ENCODE results near the gene MZT2B.
"Not testable (repeated sequence)": the region's sequence is repeated elsewhere in the genome, so short reads cannot be mapped to it uniquely, and the experiment has no call there.

Gene MZT2B

DNA sequence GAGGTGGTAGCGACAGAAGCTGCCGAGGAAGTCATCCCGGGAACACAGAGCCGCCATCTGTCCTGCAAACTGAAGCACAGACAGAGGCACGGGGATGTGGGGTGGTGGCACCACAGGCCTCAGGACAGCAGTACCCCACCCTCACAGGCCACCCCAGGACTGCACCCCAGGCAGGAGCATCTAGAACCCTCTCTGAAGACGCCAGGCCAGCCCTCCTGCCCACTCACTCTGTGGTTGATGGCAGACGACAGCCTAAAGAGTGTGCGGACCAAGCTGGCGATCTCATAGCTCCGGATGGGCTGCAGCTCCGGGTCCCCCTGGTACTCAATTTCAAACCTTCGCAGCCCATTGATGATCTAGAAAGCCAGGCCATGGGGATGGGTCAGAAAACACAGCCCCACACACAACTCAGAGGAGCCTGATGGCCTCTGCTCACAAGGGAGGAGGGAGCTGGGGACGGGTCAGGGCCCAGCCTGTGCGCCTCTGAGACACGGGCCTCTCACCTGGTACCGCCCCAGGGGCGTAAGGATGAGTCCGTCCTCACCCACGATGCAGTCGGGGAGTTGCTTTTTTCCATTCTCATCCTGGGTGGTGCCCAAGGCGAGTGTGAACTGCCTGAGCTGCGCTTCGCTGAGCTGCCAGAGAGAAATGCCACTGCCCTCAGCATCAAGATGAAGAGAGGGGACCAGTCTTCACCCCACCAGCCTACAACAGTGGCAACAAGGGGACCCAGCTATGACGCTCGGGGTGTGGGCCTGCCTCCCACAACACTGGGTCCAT, 29.1 kb upstream of the MZT2B start:
- DNase-seq = no peak

DNA sequence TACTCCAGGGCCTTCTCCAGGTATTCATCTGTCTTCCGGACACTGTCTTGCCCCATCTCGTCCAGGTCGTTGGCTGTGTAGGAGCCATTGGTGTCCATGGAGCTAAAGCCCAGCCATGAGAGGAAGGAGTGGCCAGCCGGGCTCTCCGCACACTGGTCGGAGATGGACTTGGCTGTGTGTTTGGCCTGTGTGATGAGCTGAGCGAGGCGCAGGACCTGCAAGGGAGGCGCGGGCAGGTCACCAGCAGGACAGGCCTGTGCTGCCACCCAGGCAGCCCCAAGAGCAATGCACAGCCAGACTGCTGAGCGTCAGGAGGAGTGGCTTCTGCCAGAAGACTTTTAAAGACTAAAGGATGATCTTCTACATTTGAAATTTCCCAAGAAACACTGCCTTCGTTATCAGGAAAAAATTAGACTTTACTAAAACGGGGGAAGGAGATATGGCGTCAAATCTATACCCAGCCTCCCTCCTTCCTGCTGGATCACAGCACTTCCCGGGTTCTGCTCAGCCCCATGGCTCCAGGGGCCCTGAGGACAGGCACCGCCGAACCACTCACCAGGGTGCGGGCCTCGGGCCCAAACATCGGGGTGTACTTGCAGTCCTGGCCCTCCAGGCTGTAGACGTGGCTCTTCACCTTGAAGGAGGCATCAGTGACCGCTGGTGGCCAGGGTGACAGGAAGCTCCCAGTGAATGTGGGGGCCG, 28.2 kb upstream of the MZT2B start:
- not testable (repeated sequence) for DNase-seq

DNA sequence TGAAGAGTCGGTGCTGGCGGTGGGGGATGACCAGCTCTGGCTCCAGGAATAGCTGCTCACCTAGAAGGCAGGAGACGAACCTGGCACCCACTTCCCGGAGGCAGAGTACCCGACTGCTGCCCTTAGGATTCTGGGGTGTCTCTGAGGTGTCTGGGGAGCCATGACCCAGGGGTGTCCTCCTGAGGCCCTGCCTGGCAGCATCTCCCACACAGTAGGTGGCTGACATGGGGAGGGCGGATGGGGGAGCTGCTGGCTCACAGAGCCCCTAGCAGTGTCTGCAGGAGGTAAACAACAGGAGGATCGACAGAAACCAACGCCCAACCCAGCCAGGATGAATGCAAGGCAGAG, 27.7 kb upstream of the MZT2B start:
- DNase-seq = not testable (repeated sequence)

DNA sequence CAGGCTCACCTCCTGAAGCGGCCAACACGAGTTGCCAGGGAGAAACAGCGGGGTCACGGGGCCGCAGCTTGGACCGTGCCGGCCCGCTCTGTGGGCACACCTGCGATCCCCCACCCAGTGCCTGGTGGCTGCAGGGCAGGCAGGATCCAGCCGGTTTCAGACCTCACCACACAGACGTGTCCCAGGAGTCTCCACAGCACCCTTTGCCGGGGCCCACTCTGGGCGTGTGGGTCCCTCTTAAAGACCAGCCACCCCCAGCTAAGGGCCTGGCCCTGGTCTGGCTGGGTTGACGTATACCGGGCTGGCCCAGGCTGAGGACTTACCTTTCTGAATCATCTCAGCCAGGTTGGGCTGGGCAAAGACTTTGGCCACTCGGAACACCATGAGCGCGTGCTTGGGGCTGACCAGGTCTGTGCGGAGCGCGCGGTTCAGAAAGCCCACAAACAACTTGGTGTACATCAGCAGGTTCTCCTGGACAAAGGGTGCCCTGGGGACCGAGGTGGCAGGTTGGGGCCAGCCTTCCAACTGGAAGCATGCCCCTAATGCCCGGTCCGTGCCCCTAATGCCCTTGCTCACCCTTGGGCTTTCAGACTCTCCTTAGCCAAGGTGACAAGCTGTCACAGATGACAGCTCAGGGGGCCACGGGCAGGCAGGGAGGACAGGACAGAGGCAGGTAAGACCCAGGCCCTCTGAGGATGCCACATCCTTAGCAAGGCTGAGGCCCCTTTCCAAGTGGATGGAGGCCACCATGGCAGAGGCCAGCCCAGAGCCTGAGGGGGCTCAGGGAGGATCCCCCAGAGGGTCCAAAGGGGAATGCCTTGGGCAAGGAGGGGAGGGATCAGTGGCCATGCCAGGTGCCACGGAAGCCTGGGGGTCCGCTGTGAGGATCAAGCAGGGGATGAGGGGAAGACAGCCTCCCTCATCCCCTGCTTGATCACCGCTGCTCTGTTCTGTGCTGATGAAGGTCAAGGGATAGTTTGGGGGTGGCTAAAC, 27.0 kb upstream of the MZT2B start:
- no peak for DNase-seq

- peak; percentile 80 for DNase-seq
Observed at GRCh38 chr2:130155956-130156623, 26.0 kb upstream of the MZT2B start.

DNA sequence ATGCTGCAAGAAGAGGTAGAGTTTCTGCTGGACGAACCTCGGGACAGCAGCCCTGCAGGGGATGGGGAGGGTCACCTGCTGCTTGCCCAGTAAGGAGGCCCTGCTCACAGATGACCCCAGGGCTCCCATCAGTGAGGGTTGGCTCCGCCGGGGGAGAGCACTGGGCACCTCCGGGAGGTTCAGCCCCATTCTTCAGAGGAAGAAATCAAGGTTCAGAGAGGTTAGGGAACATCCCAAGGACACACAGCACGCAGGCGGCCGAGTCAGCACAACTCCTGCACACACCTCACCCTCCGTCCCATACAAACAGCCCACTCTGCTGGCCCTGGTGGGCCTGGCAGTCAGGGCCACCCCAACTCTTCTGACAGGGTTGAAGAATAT, 25.4 kb upstream of the MZT2B start:
- no peak for DNase-seq

DNA sequence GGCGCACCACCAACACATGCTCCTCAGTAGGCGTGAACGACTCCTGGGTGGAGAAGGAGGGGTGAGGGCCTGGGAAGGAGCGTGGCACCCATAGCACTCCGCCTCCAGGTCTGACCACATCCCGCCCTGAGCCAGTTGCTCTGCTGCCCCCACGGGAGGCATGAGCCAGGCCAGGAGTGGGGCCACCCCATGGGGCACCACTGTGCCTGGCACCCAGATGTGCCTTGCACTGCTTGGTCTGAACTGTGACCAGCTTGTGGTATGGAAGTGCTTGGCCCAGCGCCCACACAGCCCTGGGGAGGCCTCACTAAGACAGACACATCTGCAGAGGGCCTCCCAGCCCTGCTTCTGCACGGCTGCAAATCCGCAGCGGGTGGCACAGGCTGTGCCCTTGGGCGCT, 24.7 kb upstream of the MZT2B start:
- DNase-seq = peak; percentile 22

- DNase-seq = peak; percentile 40
Observed at GRCh38 chr2:130157825-130158514, 24.1 kb upstream of the MZT2B start.

DNA sequence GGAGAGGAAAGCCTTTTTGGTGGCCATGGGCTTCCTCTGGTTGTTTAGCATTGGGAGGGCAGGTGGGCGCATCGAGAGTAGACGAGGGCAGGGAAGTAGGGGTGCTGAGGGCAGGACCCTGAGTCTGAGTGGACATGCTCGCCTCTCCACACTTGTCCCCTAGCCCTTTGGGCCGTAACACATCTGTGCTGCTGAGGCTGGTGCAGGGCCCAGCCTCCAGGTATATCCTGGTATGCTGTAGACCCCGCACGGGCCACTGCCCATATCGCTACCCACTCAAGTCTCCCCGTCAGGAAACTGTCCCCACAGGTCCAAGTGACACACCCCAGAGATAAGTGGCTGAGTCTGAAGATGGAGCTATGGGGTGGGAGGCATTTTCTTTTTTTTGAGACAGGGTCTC, 23.4 kb upstream of the MZT2B start:
- DNase-seq = no peak

DNA sequence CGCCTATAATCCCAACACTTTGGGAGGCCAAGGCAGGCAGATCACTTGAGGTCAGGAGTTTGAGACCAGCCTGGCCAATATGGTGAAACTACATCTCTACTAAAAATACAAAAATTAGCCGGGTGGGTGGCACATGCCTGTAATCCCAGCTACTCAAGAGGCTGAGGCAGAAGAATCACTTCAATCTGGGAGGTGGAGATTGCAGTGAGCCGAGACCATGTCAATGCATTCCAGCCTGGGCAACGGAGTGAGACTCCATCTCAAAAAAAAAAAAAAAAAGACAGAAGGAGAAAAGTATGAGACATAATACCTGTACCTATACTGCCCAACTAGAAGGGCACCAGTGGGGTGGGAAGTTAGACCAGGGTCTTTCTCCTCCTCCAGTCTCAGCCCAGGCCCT, 22.7 kb upstream of the MZT2B start:
- not testable (repeated sequence) for DNase-seq

- DNase-seq = no peak
Observed at GRCh38 chr2:130160131-130160530, 21.9 kb upstream of the MZT2B start.

DNA sequence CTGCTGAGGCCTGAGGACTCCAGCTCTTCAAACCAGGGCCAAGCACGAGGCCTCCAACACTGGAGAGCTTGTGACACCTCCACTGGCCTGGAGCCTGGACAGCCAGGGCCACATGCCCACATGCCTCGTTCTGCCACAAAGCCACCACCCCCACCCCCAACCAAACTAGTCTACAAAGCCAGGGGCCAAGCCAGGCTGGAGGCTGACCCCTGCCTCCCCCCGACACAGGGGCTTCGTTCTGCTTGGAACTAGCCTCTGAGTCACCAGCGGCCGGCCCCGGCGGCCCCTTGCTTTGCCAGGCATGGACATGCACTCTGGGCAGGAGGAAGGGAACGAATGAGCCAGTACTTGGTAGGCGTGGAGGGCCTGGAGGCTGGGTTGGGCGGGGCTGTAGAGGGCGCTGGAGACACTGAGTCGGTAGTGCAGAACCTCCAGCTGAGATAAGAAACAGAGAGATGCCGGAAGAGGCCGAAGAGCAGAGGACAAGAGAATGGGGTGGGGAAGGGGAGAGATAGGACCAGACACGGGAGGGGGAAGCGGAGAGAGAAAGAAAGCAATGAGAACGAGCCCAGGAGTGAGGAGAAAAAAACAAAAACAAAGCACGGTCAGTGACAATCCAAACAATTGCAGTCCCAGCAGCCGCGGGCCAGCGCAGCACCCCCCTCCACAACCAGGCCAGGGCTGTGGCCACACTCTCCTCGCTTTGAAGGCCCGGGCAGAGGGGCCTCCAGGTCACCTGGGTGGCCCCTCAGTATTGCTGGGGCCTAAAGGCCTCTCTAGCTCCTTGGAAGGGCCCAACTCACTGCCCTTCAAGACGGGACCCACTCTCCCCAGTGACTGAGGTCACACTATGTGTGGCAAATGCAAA, 21.0 kb upstream of the MZT2B start:
- DNase-seq = not testable (repeated sequence)

- DNase-seq = not testable (repeated sequence)
Observed at GRCh38 chr2:130162486-130162885, 19.6 kb upstream of the MZT2B start.

GRCh38 chr2:130162968-130163367, 19.1 kb upstream of the MZT2B start:
- DNase-seq = no peak

- no peak for DNase-seq
Observed at GRCh38 chr2:130165293-130166016, 16.6 kb upstream of the MZT2B start.

DNA sequence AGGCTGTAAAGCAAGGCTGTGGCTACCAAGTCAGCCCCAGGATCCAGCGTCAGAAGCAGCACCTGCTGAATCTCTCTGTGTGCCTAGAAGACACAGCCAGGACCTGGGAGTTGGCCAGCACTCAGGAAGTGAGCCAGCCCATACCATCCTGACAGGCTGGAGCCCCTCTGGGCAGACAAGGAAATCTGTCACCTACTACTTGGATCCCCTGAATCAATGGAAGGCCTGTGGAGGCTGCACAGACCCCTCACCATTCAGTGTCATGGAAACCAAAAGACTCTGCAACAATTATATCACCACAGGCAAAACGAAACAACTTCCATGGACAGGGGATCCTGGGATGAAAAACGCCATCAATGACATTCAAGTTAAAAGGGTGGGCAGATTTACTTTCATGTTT, 15.5 kb upstream of the MZT2B start:
- DNase-seq = not testable (repeated sequence)

- not testable (repeated sequence) for DNase-seq
Observed at GRCh38 chr2:130169163-130169562, 12.9 kb upstream of the MZT2B start.

GRCh38 chr2:130169896-130170295, 12.2 kb upstream of the MZT2B start:
- DNase-seq = no peak

DNA sequence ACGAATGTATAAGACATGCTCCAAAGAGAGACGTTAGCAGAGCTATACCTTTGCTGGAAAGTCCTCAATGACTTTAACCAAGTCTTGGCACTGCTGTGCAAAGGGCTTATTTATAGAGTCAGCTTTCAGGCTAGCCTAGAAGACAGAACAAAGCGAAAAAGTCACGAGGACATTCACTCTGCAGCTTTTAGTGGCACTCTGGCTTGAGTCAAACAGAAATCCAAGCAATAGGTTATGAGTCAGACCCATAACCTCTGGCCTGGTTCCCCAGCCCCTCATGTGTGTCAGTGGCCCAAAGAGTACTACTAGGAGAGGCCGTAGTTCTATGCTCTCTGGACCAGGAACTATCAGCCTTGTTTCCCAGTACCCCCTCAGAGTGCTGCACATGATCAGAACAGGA, 7.2 kb upstream of the MZT2B start:
- DNase-seq = not testable (repeated sequence)
